ENCODE measurements around the gene MAN1C1.

Gene MAN1C1

DNA sequence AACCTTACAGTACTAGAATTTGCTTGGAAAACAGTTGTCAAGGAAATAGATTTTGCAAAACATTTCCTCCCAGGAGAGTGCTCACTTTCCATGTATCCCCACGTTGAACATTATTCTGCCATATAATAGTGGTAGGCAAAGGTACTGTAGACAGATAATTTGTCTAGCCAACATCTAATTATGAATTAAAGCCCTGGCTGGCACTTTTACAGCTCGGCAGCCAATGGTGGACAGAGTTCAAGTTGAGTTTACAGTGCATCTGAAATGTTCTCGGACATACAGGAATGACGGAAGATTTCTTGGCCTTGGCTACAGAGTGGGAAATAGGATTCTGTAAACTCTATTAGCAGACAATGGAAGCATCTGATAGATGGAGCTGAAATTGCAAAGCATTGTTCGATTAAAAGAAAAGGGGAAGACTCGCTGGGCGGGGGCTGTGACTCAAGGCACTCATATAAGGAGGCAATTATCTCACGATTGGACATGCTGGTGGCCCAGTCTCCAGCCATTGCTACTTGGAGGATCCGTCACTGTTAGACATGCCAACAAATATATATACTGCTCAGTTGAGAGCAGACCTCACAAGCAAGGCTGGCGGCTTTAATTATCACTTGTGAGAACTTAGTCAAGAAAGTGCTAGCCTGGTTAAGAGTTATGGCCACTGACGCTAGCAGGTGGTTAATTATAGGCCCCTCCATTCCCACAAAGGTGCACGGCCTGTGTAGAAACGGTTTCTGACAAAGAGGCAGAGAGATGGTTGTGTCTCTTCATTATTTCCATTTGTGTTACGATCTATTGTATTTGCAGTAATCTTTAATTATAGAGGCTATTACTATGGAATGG lies 48.0 kb downstream of the MAN1C1 start:
- H3K36me3 ChIP-seq (ENCODE audit: control insufficient read depth in 5 of 5, insufficient read depth in 5 of 5, low read length in 5 of 5), result no peaks in the 10 kb centered on the region
- H3K27ac ChIP-seq (ENCODE audit: low read depth, low read length), result no peak overlapping the region
- peak overlapping the region in 1 of 5 donors; percentile 6 for H3K4me3 ChIP-seq (ENCODE audit: low read depth in 1 of 5, low read length in 5 of 5)
- no peak overlapping the region for H3K9ac ChIP-seq (ENCODE audit: low read length in 5 of 5)
- peaks cover 3 to 28% (median 17%) of the 10 kb centered on the region in 5 donors for H3K4me1 ChIP-seq (ENCODE audit: control insufficient read depth in 5 of 5, insufficient read depth in 5 of 5, low read length in 5 of 5)
- H3K27me3 ChIP-seq (ENCODE audit: control insufficient read depth in 5 of 5, insufficient read depth in 4 of 5, low read length in 5 of 5), result no peaks in the 10 kb centered on the region
- H3K9me3 ChIP-seq (ENCODE audit: control insufficient read depth in 5 of 5, low read length in 5 of 5), result no peaks in the 10 kb centered on the region

DNA sequence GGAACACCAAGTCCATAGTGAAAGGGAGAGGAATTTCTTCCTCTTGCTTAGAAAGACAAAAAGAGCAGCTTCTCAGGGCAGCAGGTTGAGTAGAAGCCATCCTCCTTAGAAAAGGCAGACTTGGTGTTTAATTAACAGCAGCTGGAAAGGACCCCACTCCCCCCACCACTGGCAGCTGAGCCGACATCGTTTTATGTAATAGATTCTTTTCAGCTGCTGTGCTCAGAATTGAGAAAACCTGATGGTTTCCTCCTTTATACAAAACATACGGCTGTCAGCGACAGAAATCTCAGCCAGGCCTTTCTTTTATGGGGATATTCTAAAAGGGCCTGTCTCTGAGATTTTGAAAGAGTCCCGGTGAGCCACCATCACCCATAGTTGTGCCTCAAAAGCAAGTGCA lies 49.9 kb downstream of the MAN1C1 start:
- Histone ChIP-seq H3K9ac (ENCODE audit: low read length in 5 of 5) (no peak overlapping the region), H3K36me3 (ENCODE audit: control insufficient read depth in 5 of 5, insufficient read depth in 5 of 5, low read length in 5 of 5) (no peaks in the 10 kb centered on the region), H3K27ac (ENCODE audit: low read depth, low read length) (no peak overlapping the region), H3K27me3 (ENCODE audit: control insufficient read depth in 5 of 5, insufficient read depth in 4 of 5, low read length in 5 of 5) (no peaks in the 10 kb centered on the region), H3K4me3 (ENCODE audit: low read depth in 1 of 5, low read length in 5 of 5) (no peak overlapping the region), H3K4me1 (ENCODE audit: control insufficient read depth in 5 of 5, insufficient read depth in 5 of 5, low read length in 5 of 5) (peaks cover 3 to 27% (median 17%) of the 10 kb centered on the region in 5 donors), H3K9me3 (ENCODE audit: control insufficient read depth in 5 of 5, low read length in 5 of 5) (no peaks in the 10 kb centered on the region)

DNA sequence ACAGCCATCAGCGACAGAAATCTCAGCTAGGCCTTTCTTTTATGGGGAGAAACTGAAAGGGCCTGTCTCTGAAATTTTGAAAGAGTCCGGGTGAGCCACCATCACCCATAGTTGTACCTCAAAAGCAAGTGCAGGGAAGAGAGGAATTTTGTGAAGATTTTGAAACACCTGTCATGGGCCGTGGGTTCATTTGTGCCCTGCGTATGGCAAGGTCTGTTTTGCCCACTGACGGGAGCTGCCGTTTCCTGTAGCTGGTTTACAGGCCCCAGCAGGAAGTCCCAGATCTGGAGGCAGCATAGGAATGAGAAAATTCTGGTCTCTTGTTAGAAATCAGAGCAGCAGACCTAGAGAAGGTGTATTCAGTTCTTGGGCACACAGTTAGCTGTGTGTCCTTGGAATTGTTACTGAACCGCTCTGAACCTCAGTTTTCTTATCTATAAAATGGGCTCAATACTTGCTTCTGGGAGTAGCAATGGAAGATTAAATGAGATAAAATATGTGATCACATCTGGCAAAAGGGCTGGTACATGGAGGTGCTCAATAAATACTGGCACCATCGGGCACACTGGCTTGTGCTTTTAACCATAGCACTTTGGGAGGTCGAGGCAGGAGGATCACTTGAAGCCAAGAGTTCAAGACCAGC lies 52.5 kb downstream of the MAN1C1 start:
- peak overlapping the region in 1 of 5 donors; percentile 6 for H3K9ac ChIP-seq (ENCODE audit: low read length in 5 of 5)
- no peak overlapping the region for H3K27ac ChIP-seq (ENCODE audit: low read depth, low read length)
- no peaks in the 10 kb centered on the region for H3K9me3 ChIP-seq (ENCODE audit: control insufficient read depth in 5 of 5, low read length in 5 of 5)
- peaks cover 3 to 19% (median 10%) of the 10 kb centered on the region in 5 donors for H3K4me1 ChIP-seq (ENCODE audit: control insufficient read depth in 5 of 5, insufficient read depth in 5 of 5, low read length in 5 of 5)
- H3K36me3 ChIP-seq (ENCODE audit: control insufficient read depth in 5 of 5, insufficient read depth in 5 of 5, low read length in 5 of 5), result peaks cover 0 to 3% (median 0%) of the 10 kb centered on the region in 5 donors
- H3K4me3 ChIP-seq (ENCODE audit: low read depth in 1 of 5, low read length in 5 of 5), result no peak overlapping the region
- no peaks in the 10 kb centered on the region for H3K27me3 ChIP-seq (ENCODE audit: control insufficient read depth in 5 of 5, insufficient read depth in 4 of 5, low read length in 5 of 5)

DNA sequence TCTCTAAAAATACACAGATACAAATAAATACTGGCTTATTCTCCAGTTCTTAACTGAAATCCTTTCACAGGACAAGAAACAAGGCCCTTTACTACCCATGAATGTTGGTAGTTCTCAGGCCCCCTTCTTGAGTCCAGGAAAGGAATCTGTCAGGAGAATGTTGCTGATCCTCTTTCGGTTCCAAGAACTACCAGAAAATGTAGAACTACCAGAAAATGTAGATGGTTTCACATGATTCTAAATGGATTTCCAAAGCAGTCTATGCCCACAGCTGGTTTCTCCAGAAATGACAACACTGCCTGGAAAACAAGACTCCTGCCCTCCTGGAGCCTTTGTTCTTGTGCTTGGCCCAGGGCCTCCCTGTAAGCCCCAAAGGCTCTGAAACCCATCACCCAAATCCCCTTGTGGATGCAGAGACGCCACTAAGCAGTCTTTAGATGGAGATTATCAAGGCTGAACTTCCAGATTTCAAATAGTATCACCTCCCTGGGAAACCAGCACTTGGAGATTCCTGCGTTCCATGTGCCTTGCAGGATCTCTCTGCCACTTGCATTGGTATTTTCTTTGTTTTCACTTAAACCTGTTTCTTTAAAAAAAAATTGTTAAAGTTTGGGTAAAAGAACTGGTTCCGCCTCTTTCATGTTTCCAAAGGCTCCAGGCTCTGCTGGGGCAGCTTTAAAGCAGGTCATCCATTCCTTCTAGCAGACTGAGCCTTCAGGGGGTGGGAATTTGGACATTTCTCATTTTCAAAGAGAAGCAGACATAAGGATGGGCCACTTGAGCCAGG lies 53.4 kb downstream of the MAN1C1 start:
- Histone ChIP-seq H3K27ac (ENCODE audit: low read depth, low read length) (no peak overlapping the region), H3K4me3 (ENCODE audit: low read depth in 1 of 5, low read length in 5 of 5) (no peak overlapping the region), H3K9ac (ENCODE audit: low read length in 5 of 5) (no peak overlapping the region), H3K4me1 (ENCODE audit: control insufficient read depth in 5 of 5, insufficient read depth in 5 of 5, low read length in 5 of 5) (peaks cover 0 to 10% (median under 1%) of the 10 kb centered on the region in 5 donors), H3K27me3 (ENCODE audit: control insufficient read depth in 5 of 5, insufficient read depth in 4 of 5, low read length in 5 of 5) (no peaks in the 10 kb centered on the region), H3K9me3 (ENCODE audit: control insufficient read depth in 5 of 5, low read length in 5 of 5) (no peaks in the 10 kb centered on the region), H3K36me3 (ENCODE audit: control insufficient read depth in 5 of 5, insufficient read depth in 5 of 5, low read length in 5 of 5) (peaks cover 0 to 3% (median 0%) of the 10 kb centered on the region in 5 donors)

DNA sequence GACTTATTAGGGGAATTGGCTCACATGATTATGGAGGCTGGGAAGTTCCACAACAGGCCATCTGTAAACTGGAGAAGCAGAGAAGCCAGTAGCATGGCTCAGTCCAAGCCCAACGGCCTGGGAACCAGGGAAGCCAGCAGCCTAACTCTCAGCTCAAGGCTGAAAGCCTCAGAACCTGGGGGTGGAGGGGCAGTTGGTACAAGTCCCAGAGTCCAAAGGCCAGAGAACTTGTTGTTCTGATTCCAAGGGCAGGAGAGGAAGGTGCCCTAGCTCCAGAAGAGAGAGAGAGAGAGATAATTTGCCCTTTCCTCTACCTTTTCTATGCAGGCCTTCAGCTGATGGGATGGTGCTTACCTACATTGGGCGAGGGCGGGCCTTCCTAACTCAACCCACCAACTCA lies 55.3 kb downstream of the MAN1C1 start:
- peaks cover 0 to 8% (median 0%) of the 10 kb centered on the region in 5 donors for H3K27me3 ChIP-seq (ENCODE audit: control insufficient read depth in 5 of 5, insufficient read depth in 4 of 5, low read length in 5 of 5)
- H3K27ac ChIP-seq (ENCODE audit: low read depth, low read length), result no peak overlapping the region
- H3K4me3 ChIP-seq (ENCODE audit: low read depth in 1 of 5, low read length in 5 of 5), result no peak overlapping the region
- H3K4me1 ChIP-seq (ENCODE audit: control insufficient read depth in 5 of 5, insufficient read depth in 5 of 5, low read length in 5 of 5), result peaks cover 0 to 15% (median 5%) of the 10 kb centered on the region in 5 donors
- H3K9me3 ChIP-seq (ENCODE audit: control insufficient read depth in 5 of 5, low read length in 5 of 5), result no peaks in the 10 kb centered on the region
- peaks cover 0 to 3% (median 0%) of the 10 kb centered on the region in 5 donors for H3K36me3 ChIP-seq (ENCODE audit: control insufficient read depth in 5 of 5, insufficient read depth in 5 of 5, low read length in 5 of 5)
- no peak overlapping the region for H3K9ac ChIP-seq (ENCODE audit: low read length in 5 of 5)

DNA sequence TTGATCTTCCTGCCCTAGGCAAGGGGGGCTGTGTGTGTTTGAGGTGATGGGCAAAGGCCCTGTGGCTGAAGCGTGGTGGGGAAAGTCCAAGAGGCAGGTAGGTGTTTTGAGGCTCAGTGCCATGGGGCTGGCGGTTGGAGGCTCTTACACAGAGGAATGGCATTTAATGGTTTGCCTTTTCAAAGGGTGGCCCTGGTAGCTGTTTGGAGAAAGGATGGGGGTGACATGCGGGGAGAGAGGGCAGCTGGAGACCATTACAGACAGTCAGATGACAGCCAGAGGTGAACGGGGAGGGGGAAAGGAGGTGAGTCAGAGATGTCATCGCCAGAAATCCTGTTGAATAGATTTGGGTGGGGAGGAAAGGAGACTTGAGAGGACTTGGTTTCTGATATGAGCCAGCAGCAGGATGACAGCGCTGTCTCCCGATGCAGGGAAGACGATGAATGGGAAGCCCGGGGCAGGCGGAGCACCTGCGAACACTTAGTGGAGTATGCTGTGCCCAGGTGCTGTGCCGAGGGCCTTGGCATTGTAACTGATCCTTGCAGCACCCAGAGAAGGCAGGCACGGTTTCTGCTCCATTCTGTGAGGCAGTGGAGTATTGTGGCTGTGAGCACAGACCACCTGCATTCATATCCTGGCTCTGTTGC lies 56.3 kb downstream of the MAN1C1 start:
- no peak overlapping the region for H3K9ac ChIP-seq (ENCODE audit: low read length in 5 of 5)
- no peak overlapping the region for H3K27ac ChIP-seq (ENCODE audit: low read depth, low read length)
- H3K9me3 ChIP-seq (ENCODE audit: control insufficient read depth in 5 of 5, low read length in 5 of 5), result no peaks in the 10 kb centered on the region
- peaks cover 0 to 3% (median 0%) of the 10 kb centered on the region in 5 donors for H3K36me3 ChIP-seq (ENCODE audit: control insufficient read depth in 5 of 5, insufficient read depth in 5 of 5, low read length in 5 of 5)
- H3K4me3 ChIP-seq (ENCODE audit: low read depth in 1 of 5, low read length in 5 of 5), result no peak overlapping the region
- peaks cover 0 to 8% (median 0%) of the 10 kb centered on the region in 5 donors for H3K27me3 ChIP-seq (ENCODE audit: control insufficient read depth in 5 of 5, insufficient read depth in 4 of 5, low read length in 5 of 5)
- H3K4me1 ChIP-seq (ENCODE audit: control insufficient read depth in 5 of 5, insufficient read depth in 5 of 5, low read length in 5 of 5), result peaks cover 0 to 20% (median 5%) of the 10 kb centered on the region in 5 donors

DNA sequence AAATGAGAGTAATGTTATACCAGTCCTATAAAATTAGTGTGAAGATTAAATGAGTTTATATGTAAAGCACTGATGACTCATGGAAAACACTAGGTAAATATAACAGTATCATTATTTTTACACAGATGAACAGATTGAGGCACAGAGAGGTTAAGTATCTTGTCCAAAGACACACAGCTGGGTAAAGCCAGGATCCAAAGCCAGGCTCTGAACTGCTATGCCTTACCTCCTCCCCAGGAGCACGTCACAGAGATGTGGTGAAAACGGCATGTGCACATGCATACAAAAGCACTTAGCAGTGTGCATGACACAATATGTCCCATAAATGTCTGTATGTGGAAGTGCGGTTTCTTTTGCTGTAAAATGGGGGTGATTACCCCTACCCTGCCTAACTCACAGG lies 56.9 kb downstream of the MAN1C1 start:
- peaks cover 0 to 3% (median 0%) of the 10 kb centered on the region in 5 donors for H3K36me3 ChIP-seq (ENCODE audit: control insufficient read depth in 5 of 5, insufficient read depth in 5 of 5, low read length in 5 of 5)
- H3K9me3 ChIP-seq (ENCODE audit: control insufficient read depth in 5 of 5, low read length in 5 of 5), result no peaks in the 10 kb centered on the region
- H3K27me3 ChIP-seq (ENCODE audit: control insufficient read depth in 5 of 5, insufficient read depth in 4 of 5, low read length in 5 of 5), result peaks cover 0 to 8% (median 0%) of the 10 kb centered on the region in 5 donors
- H3K4me3 ChIP-seq (ENCODE audit: low read depth in 1 of 5, low read length in 5 of 5), result no peak overlapping the region
- H3K9ac ChIP-seq (ENCODE audit: low read length in 5 of 5), result no peak overlapping the region
- H3K4me1 ChIP-seq (ENCODE audit: control insufficient read depth in 5 of 5, insufficient read depth in 5 of 5, low read length in 5 of 5), result peaks cover 0 to 20% (median 5%) of the 10 kb centered on the region in 5 donors
- H3K27ac ChIP-seq (ENCODE audit: low read depth, low read length), result no peak overlapping the region

DNA sequence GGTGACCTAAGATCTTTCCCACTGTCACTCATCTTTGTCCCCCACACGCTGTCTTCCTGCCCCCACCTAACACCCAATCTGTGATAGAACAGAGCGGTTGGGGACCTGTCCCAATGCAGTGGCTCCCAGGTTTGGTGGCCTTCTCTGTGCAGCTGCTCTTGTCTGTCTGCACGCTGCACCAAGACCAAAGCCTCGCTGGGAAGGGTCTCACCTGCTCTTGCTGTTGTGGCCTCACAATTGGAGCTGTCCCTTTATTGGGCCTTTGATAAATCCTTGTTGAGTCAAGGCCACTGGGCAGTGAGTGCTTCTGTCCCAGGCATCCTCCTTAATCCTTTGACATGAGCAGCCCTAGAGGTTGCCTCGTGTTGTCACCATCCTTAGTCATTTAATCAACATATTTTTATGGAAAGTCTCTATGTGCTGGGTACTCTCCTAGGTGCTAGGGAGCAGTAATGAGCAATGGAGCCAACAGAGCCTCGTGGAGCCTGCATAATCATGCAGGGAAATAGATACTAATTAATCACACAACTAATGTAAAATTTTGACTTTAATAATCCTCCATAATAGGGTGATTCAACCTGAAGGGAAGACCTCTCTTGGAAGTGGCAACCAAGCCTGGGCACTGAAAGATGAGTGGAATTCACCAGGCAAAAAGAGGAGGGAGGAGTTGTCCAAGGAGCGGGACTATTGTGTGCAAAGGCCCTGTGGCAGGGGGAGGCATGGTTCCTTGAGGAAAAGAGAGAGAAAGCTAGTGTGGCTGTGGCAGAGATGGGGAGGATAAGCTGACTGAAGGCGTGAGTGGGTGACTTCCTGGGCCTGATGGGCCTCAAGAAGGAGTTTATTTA lies 57.6 kb downstream of the MAN1C1 start:
- Histone ChIP-seq H3K36me3 (ENCODE audit: control insufficient read depth in 5 of 5, insufficient read depth in 5 of 5, low read length in 5 of 5) (peaks cover 0 to 3% (median 0%) of the 10 kb centered on the region in 5 donors), H3K27me3 (ENCODE audit: control insufficient read depth in 5 of 5, insufficient read depth in 4 of 5, low read length in 5 of 5) (peaks cover 0 to 8% (median 0%) of the 10 kb centered on the region in 5 donors), H3K27ac (ENCODE audit: low read depth, low read length) (no peak overlapping the region), H3K4me3 (ENCODE audit: low read depth in 1 of 5, low read length in 5 of 5) (no peak overlapping the region), H3K9ac (ENCODE audit: low read length in 5 of 5) (no peak overlapping the region), H3K9me3 (ENCODE audit: control insufficient read depth in 5 of 5, low read length in 5 of 5) (no peaks in the 10 kb centered on the region), H3K4me1 (ENCODE audit: control insufficient read depth in 5 of 5, insufficient read depth in 5 of 5, low read length in 5 of 5) (peaks cover 0 to 18% (median 5%) of the 10 kb centered on the region in 5 donors)

DNA sequence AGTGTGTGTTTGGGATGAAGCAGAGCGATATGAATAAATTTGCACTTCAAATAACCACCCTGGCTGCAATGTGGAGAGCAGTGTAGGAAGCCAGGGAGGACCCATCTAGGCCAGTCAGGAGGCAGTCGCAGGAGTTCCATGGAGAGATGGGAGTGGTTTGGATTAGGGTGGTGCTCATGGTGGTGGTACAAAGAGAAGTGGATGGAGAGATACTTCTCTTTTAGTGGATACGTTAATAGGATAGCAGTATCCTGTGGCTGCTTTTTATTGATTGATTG lies 58.2 kb downstream of the MAN1C1 start:
- Histone ChIP-seq H3K9ac (ENCODE audit: low read length in 5 of 5) (no peak overlapping the region), H3K4me3 (ENCODE audit: low read depth in 1 of 5, low read length in 5 of 5) (no peak overlapping the region)

More for the DNA sequence above, 58.2 kb downstream of the MAN1C1 start:
- peaks cover 0 to 3% (median 0%) of the 10 kb centered on the region in 5 donors for H3K36me3 ChIP-seq (ENCODE audit: control insufficient read depth in 5 of 5, insufficient read depth in 5 of 5, low read length in 5 of 5)
- no peak overlapping the region for H3K27ac ChIP-seq (ENCODE audit: low read depth, low read length)
- H3K9me3 ChIP-seq (ENCODE audit: control insufficient read depth in 5 of 5, low read length in 5 of 5), result no peaks in the 10 kb centered on the region
- peaks cover 0 to 8% (median 0%) of the 10 kb centered on the region in 5 donors for H3K27me3 ChIP-seq (ENCODE audit: control insufficient read depth in 5 of 5, insufficient read depth in 4 of 5, low read length in 5 of 5)
- H3K4me1 ChIP-seq (ENCODE audit: control insufficient read depth in 5 of 5, insufficient read depth in 5 of 5, low read length in 5 of 5), result peaks cover 0 to 18% (median 5%) of the 10 kb centered on the region in 5 donors

All from subcutaneous abdominal adipose tissue (tissue), 5 donors.